Ammon's horn (tissue), 1 donor: ENCODE data around the gene OLFML2A.

ENCODE experiments used
- DNase-seq: peaks from one replicate; pipeline ENCODE4 v3.0.0-alpha.2; 2016; ENCODE audit warnings: low spot score

OLFML2A gene

DNA sequence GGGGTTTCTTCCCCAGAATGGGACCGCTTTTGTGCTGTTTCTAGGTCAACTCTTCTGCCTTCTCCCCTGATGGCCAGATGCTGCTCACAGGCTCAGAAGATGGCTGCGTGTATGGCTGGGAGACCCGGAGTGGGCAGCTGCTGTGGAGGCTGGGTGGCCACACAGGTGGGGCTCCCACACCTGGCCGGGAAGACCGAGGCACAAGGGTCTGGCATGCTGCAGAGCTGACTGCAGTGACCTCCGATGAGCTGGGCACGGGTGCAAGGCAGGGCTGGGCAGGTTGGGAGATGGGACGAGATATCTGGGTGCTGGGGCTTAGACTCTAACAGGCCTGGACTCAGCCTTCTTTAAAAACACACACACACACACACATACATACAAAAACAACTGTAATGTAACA lies 77.2 kb downstream of the OLFML2A start:
- DNase-seq, result no peak

DNA sequence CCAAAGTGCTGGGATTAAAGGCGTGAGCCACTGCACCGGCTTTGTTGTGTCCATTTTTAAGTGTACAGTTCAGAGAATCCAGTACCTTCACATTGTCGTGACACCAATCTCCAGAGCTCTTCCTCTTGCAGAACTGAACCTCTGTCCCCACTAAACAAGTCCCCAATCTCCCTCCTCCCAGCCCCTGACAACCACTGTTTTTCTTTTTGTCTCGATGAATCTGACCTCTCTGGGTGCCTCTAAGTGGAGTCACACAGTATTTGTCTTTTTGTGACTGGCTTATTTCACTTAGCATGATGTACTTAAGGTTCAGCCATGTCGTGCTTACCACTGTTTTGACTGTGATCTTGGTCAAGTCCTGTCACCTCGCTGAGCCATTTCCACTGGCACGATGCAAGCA lies 77.9 kb downstream of the OLFML2A start:
- DNase-seq, result no peak

DNA sequence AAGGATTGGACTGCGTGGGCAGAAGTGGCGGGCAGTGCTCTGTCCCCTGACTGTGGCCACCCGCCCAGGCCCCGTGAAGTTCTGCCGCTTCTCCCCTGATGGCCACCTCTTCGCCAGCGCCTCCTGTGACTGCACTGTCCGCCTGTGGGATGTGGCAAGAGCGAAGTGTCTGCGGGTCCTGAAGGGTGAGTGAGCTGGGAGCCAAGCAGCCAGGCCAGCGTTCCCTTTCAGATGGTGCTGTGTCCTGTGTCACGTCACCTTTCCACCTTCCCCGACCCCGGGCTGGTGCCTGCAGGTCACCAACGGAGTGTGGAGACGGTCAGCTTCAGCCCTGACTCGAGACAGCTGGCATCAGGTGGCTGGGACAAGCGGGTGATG lies 78.6 kb downstream of the OLFML2A start:
- DNase-seq, result no peak

DNA sequence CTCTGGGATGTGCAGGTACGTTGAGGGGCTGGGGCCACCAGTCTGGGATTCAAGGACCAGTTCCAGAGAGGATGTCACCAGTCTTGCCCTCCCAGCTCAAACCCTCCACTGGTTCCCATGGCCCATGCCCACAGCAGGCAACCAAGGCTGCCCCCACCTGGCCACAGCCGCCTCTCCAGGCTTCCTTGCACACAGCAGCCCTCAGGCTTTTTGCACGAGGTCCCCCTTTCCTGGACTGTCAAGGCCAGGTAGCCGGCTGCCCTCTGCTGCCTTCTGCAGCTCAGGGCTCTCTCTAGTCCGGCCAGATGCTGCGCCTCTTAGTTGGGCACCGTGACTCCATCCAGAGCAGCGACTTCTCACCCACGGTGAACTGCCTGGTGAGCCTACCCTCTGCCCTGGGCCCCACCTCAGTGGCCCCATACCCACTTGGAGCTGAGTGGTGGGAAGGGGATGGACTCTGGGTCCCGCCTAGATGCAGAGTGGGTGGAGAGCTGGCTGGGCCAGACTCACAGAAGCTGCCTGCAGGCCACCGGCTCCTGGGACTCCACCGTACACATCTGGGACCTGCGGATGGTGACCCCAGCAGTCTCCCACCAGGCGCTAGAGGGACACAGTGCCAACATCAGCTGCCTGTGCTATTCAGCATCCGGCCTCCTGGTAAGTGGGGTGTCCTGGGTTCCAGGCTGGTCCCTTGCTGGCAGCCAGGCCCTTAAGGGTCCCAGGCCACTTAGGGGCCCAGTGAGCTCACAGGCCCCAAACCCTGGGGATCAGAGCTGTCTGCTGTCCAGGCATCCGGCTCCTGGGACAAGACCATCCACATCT lies 79.2 kb downstream of the OLFML2A start:
- DNase-seq, result no peak

DNA sequence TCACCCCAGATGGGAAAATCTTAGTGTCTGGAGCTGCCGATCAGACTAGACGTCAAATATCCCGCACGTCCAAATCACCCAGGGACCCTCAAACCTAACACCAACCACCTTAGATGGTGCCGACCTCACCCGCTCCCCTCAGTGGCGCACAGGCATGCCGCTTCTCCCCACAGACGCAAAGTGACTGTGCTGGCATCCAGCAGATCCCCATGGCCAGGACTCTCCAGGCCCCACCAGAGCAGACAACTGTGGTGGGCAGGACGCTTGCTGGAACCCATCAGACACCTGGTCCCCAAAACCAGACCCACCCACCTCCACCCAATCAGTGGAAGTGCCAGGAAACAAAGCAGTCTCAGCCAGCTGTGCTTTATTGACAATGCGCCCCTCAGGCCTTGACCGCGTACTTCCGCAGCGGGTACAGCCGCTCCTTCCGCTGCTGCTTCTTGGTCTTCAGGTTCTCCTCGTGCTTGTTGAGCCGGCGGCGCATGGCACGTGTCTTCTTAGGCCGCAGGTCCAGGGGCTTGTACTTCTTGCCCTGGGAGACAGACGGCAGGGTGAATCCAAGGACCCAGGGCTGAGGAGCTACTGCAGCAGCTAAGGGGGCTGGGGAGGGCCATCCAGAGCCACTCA lies 80.7 kb downstream of the OLFML2A start:
- no peak for DNase-seq

DNA sequence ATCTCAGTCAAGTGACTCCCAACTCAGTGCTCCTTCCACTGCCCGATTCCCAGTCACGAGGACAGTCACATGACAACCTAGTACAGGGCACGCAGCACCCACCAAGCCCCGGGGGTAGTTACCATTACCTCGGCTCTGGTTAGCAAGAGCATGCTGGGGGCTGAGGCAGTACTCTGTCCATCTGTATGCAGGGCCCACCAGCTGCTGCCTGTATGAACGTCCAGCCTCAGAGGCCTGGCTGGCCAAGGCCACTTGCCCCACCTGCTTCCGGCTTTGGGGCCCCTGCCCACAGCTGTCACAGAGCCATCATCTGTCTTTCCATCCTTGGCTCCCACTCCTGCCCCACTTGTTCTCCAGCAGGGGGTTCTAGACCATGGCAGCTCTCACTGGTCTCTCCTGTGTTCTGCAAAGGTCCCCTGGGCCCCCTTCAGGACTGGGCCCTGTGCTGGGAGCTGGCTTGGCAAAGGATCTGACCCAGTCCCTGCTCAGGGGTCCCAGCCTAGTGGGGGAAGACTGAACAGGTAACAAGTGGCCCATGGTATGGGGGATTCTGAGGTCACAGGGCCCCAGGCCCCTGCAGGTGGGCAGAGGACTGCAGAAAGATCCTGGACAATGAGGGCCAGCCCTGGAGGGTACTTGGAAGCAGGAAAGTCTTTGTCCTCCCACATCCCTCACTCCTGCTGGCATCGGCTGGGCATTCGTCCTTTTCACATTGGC lies 81.6 kb downstream of the OLFML2A start:
- DNase-seq, result no peak

DNA sequence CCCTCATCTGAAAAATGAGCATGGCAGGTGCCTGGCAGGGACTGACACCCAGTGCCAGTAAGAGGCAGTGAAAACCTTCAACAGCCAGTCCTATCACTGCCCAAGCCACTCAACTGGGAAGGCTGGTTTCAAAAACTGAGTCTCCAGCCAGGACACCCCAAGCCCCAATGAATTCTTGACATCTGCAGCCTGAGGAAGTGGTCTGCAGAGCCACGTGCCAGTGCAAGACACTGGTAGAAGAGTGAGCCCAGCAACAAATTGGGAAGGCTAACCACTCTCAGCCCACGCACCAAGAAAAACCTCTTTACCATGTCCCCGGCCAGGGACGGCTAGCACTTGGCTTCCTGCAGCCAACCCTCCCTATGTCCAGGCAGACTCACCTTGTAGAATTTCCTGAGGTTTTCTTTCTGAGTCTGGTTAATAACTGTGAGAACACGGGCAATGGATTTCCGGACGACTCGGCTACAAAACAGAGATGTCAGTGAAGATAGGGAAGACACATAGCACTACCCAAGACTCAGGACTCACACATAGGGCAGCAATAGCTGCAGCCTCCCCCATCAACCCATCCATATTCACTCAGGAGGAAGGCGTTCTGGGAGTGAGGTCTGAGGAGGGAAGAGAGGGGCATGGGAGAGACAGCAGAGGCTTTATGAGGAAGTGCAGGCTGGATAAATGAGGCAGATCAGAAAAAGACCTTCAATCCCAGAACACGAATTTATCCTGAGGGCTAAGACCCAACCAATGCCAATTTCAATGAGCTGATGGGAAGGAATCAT lies 83.1 kb downstream of the OLFML2A start:
- no peak for DNase-seq

DNA sequence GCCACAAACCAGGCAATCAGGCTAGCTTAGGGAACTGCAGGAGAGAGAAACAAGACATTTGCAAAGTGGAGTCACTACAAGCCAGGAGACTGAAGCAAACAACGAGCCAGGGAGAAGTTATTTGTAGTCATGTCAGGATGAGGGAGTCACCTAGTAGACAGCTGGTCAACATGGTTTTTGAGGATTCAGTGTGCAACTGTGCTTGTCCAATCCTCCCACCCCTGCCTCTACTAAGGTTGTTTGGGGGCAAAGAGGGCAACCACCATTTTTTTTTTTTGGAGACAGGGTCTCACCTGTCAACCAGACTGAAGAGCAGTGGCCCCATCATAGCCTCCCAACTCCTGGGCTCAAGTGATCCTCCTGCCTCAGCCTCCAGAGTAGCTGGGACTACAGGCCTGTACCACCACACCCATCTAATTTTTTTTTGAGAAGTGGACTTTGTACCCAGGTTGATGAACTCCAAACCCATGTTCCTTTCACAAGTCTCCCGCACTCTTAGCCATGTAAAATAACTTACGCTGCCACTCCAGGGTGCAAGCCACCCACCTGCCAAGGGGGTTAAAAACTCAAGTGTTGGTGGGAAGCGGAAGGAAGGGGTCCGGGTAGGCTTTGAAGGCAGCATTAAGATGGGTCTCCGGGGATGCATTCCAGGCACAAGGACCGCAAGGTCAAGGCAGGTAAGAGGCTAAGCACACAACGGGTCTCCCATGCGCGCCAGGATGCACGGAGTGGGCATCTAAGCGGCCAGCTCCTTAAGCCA lies 83.8 kb downstream of the OLFML2A start:
- DNase-seq, result no peak

DNA sequence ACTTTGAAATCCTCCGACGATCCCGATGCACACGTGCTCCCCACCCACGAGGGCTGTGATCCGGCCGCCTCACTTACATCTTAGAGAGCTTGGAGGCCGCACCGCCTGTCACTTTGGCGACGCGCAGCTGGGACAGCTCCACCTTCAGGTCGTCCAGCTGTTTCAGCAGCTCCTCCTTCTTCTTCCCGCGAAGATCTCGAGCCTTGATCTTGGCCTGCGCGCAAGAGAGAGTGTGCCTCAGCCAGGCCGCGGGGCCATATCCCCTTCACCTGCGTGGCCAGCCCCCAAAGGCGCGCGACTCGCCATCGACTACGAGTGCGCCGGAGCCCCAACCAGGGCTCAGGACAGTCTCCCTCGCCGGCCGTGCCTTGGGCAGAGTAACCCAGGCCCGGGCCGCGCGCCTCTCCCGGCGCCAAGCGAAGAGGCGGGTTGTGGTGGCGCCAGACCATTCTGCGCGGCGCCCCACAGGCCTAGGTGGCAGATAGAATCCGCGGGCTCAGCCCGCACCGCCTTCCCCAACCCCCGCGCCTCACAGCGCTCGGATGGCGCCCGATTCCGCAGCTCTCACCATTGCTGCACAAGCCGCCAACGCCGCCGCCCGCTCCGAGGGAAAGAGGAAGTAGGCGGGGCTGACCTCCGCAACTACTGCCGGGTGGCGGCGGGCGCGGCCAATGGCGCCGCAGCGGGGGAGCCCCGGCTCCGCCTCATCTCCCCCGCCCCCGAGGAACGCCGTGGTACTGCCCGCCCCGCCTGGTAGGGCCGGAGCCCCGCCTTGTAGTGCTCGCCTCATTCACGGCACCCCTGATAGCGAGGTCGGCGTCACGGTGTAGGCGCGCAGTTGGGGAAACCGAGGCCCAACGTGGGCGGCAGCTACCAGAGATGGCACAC lies 84.7 kb downstream of the OLFML2A start, which contains the start of the genes ARPC5L and RPL35:
TSS of gene ARPC5L (plus strand) at position 789 of the 888 bp plus-strand sequence. CDS start 7,161 bp downstream, outside the sequence.
TSS of gene RPL35 (minus strand) at position 616 of the 888 bp plus-strand sequence. CDS start at position 571, 45 bp downstream.
- peak; percentile 96 for DNase-seq

DNA sequence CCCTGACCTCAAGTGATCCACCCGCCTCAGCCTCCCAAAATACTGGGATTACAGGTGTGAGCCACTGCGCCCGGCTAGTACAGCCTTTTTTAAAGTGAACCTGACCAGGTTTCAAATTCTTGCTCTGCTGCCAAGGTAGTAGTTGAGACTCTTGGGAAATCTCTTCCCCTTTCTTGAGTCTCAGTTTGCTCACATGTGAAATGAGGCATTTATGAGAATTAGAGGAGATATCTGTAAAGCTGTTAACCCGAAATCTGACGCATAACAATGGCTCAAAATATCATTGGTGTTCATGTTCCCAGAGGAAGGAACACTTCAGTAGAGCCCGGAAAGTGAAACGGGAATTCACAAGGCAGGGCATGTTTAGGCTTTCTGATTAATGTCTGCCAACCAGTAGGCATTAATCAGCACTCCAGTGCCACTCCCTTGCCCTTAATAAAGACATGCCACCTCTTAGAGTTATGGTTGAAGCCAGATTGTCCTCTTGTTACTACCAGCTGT lies 86.5 kb downstream of the OLFML2A start:
- no peak for DNase-seq
